Breast epithelium (tissue), 4 donors: ENCODE data around the gene LBP. TPM values are rescaled to one million over a fixed set of nuclear protein-coding genes. Genes with fewer than 3 reads are reported as not detected.

Experiments used
- DNase-seq, 2 donors: peaks; one replicate each; pipeline ENCODE4 v3.0.0-alpha.2; 2019; ENCODE audit warnings: low spot score in 2 of 2
- H3K27ac ChIP-seq, 2 donors: fragments of 200-600 bp; sonication (generic) in 1 of 2; one replicate each; pipeline ENCODE4 v1.5.1; 2016 to 2019; ENCODE audit warnings: mild to moderate bottlenecking in 1 of 2
- H3K27me3 ChIP-seq, 2 donors: fragments of 200-600 bp; sonication (generic) in 1 of 2; one replicate each; pipeline versions ENCODE4 v1.5.1 to v1.6.0; 2017 to 2019; ENCODE audit warnings: control low read depth in 1 of 2, mild to moderate bottlenecking in 1 of 2
- H3K36me3 ChIP-seq: fragments of 200-600 bp; one replicate; pipeline ENCODE4 v1.5.1; 2019
- H3K4me1 ChIP-seq, 2 donors: fragments of 200-600 bp; sonication (generic); one replicate each; pipeline ENCODE4 v1.5.1; 2016 to 2019; ENCODE audit warnings: control low read depth in 1 of 2
- H3K4me3 ChIP-seq, 3 donors: fragments of 200-600 bp; sonication (generic); 1 replicate in 2 of 3; 2 replicates in 1 of 3; pipeline ENCODE4 v1.5.1; 2016 to 2019; ENCODE audit warnings: mild to moderate bottlenecking in 3 of 3, moderate library complexity in 2 of 3
- H3K9me3 ChIP-seq, 2 donors: fragments of 200-600 bp; sonication (generic) in 1 of 2; one replicate each; pipeline ENCODE4 v1.5.1; 2016 to 2019; ENCODE audit warnings: control low read depth in 1 of 2
- POLR2A ChIP-seq: fragments of 450-650 bp; IDR thresholded peaks from one replicate; pipeline ENCODE4 v1.6.1; 2016; ENCODE audit warnings: antibody characterized with exemption, mild to moderate bottlenecking, moderate library complexity
- POLR2AphosphoS5 ChIP-seq, 3 donors: sonication (generic); formaldehyde crosslinking; IDR thresholded peaks; one replicate each; pipeline ENCODE4 v1.6.1; 2017; ENCODE audit warnings: antibody characterized with exemption in 3 of 3
- intact Hi-C: fragments of 100-400 bp; cut with DNase I; formaldehyde crosslinking; loops from one replicate; pipeline ENCODE4 v1.15.1; 2023; ENCODE audit warnings: low total_unique reads
- total RNA-seq, 3 donors: library from RNA; depleted of rRNA; stranded (reverse); fragments of >200 nt; gene quantifications; one replicate each; pipeline ENCODE4 v1.1.0, GENCODE V29; 2016
- TF ChIP-seq, protein P1 (sequence below), 3 donors: fragments of 450-650 bp; IDR thresholded peaks; one replicate each; pipeline ENCODE4 v1.5.1; 2016 to 2017; ENCODE audit warnings: antibody characterized with exemption in 3 of 3, mild to moderate bottlenecking in 3 of 3, moderate library complexity in 3 of 3

LBP gene
- total RNA-seq, 3 donors from 2014 or later: 0.73 to 15.0 (median 3.9) TPM

DNA sequence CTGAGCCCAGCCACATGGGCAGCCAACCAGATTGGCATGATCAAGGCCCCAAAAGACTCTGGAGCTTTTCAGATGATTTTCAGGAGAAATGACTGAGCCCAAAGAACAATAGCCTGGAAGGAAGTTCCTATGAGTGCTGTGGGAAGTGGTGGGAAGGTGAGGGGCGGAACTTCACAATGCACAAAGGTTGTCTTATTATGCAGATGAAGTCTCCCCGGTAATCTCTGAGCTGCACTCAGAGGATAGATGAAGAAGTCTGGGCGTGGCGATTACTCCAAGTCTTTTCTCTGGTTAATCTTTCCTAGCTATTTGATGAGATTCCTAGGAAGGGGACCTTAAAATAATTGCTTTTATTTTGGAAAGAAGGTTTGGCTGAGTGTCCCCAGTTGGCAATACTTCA is 36.9 kb downstream of the LBP start:
- no peak for TF ChIP-seq POLR2A
- TF ChIP-seq, protein P1, sequence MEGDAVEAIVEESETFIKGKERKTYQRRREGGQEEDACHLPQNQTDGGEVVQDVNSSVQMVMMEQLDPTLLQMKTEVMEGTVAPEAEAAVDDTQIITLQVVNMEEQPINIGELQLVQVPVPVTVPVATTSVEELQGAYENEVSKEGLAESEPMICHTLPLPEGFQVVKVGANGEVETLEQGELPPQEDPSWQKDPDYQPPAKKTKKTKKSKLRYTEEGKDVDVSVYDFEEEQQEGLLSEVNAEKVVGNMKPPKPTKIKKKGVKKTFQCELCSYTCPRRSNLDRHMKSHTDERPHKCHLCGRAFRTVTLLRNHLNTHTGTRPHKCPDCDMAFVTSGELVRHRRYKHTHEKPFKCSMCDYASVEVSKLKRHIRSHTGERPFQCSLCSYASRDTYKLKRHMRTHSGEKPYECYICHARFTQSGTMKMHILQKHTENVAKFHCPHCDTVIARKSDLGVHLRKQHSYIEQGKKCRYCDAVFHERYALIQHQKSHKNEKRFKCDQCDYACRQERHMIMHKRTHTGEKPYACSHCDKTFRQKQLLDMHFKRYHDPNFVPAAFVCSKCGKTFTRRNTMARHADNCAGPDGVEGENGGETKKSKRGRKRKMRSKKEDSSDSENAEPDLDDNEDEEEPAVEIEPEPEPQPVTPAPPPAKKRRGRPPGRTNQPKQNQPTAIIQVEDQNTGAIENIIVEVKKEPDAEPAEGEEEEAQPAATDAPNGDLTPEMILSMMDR (IDR thresholded peaks at IDR 0.05): no peak
- no peak for TF ChIP-seq POLR2AphosphoS5 (IDR thresholded peaks at IDR 0.05)
- intact Hi-C loops: no loop called here

DNA sequence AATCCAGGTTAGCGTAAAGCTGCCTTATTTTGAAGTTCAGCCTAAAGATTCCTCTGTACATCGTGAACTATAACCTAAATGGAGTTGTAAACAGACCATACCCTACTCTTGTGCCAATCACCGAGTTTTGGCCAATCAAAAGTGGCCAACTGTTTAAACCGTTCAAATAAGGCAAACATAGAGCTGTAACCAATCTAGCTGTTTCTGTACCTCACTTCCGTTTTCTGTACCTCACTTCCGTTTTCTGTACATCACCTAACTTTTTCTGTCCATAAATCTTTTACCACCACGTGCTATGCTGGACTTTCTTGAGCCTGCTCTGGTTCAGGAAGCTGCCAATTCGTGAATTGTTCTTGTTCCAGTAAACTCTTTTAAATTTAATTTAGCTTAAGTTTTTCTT is 39.7 kb downstream of the LBP start:
- H3K36me3 ChIP-seq: no peaks in the 10 kb centered on the region
- DNase-seq: no peak
- no peaks in the 10 kb centered on the region for H3K4me1 ChIP-seq
- H3K27ac ChIP-seq: no peak overlapping the region
- no peak overlapping the region for H3K4me3 ChIP-seq
- TF ChIP-seq POLR2A (no peak), POLR2AphosphoS5 (IDR thresholded peaks at IDR 0.05) (no peak)
- TF ChIP-seq, protein P1 (IDR thresholded peaks at IDR 0.05): no peak
- H3K27me3 ChIP-seq: no peaks in the 10 kb centered on the region
- intact Hi-C loops: no loop called here
- H3K9me3 ChIP-seq: no peaks in the 10 kb centered on the region

More for the DNA sequence above, 36.9 kb downstream of the LBP start:
- Histone ChIP-seq H3K27me3 (no peaks in the 10 kb centered on the region), H3K4me3 (no peak overlapping the region), H3K9me3 (no peaks in the 10 kb centered on the region), H3K27ac (no peak overlapping the region), H3K36me3 (no peaks in the 10 kb centered on the region), H3K4me1 (no peaks in the 10 kb centered on the region)
- no peak for DNase-seq

DNA sequence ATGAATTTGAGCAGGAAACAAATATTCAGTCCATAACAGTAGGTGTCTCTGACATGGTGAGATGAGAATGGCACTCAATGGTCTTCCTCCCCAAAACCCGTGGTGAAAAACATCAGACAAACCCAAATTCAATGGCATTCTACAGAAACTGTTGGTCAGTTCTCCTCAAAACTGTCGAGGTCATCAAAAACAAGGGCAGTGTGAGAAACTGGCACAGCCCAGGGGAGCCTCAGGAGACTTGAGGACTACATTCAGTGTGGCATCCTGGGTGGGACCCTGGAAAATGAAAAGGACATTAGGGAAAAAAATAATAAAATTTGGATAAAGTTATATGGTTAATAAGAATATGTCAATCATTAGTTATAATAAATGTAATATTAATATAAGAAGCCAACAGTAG is 40.6 kb downstream of the LBP start:
- no peaks in the 10 kb centered on the region for H3K9me3 ChIP-seq
- no peaks in the 10 kb centered on the region for H3K27me3 ChIP-seq
- DNase-seq: no peak
- TF ChIP-seq POLR2A (no peak), POLR2AphosphoS5 (IDR thresholded peaks at IDR 0.05) (no peak)
- TF ChIP-seq, protein P1 (IDR thresholded peaks at IDR 0.05): no peak
- H3K27ac ChIP-seq: no peak overlapping the region
- H3K4me1 ChIP-seq: no peaks in the 10 kb centered on the region
- H3K4me3 ChIP-seq: no peak overlapping the region
- intact Hi-C loops: no loop called here
- H3K36me3 ChIP-seq: no peaks in the 10 kb centered on the region

DNA sequence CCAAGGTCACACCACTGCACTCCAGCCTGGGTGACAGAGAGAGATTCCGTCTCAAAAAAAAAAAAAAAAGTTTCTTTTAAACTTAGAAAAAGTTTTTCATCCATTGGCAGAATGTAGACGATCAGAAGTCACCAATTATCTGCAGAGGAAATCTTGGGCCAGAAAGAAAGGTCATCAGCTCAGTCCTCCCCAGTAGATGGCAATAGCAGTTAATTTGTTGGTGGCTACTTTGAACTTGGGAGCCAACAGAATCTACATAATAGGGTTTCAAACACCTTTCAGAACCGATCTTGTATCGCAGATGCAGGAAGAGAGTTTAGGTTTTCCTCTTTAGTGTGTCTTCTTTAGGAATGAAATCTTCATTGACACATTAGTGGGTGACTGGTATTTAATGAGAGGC is 41.7 kb downstream of the LBP start:
- TF ChIP-seq, protein P1 (IDR thresholded peaks at IDR 0.05): no peak
- TF ChIP-seq POLR2AphosphoS5 (IDR thresholded peaks at IDR 0.05) (no peak), POLR2A (no peak)
- Histone ChIP-seq H3K27me3 (no peaks in the 10 kb centered on the region), H3K9me3 (no peaks in the 10 kb centered on the region), H3K4me1 (no peaks in the 10 kb centered on the region), H3K36me3 (no peaks in the 10 kb centered on the region), H3K27ac (no peak overlapping the region), H3K4me3 (no peak overlapping the region)
- DNase-seq: no peak
- intact Hi-C loops: loop anchor here (2.0 kb wide), 1 partner anchor 21 kb away; no protein-coding TSS in a partner anchor

DNA sequence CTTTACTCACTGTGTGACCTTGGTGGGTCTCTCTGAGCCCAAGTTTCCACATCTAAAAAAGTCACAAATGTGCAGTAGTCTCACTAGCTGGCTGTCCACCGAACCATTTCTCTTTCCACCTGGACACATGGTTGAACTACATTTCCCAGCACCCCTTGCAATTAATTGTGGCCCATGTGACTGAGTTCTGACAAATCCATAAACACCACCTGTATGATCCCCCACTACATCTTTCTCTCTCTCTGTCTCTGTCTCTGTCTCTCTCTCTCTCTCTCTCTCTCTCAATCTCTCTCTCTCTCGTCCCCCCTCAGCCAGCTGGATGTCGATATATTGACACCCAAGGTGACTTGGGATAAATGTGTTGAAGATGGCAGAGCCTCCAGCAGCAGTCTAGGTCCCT is 46.1 kb downstream of the LBP start:
- Histone ChIP-seq H3K4me3 (no peak overlapping the region), H3K4me1 (no peaks in the 10 kb centered on the region), H3K27me3 (no peaks in the 10 kb centered on the region), H3K9me3 (no peaks in the 10 kb centered on the region), H3K27ac (no peak overlapping the region), H3K36me3 (no peaks in the 10 kb centered on the region)
- no peak for TF ChIP-seq POLR2A
- no peak for TF ChIP-seq POLR2AphosphoS5 (IDR thresholded peaks at IDR 0.05)
- TF ChIP-seq, protein P1 (IDR thresholded peaks at IDR 0.05): no peak
- no peak for DNase-seq
- intact Hi-C loops: no loop called here
